Activated CD8-positive, alpha-beta T cell treated with anti-CD3 and anti-CD28 coated beads, Interleukin-2, amount 10 ng/mL, durations not matched to agents 7 days and 5 days (primary cell): ENCODE data around the gene ERGIC1. TPM values are rescaled to one million over a fixed set of nuclear protein-coding genes. Genes with fewer than 3 reads are reported as not detected.

Experiments used
- ATAC-seq: fragments of 150-1000 bp; cut with Tn5 transposase; one replicate; pipeline ENCODE4 v1.10.0; 2021; ENCODE audit warnings: moderate library complexity
- CTCF ChIA-PET: fragments of 350-600 bp; sonication (Branson Sonifier 250); formaldehyde crosslinking; loops from one replicate; lab custom pipeline; 2021; ENCODE audit warnings: antibody characterized with exemption; lab: Charles Lee
- POLR2A ChIA-PET: fragments of 350-600 bp; sonication (Branson Sonifier 250); formaldehyde crosslinking; loops from one replicate; lab custom pipeline; 2021; ENCODE audit warnings: antibody characterized with exemption; lab: Charles Lee
- DNase-seq: peaks from one replicate; pipeline ENCODE4 v3.0.0-alpha.2; 2020
- H3K27ac Mint-ChIP-seq: one replicate; pipeline ENCODE4 v1.8.0; 2021; ENCODE audit warnings: mild to moderate bottlenecking, mixed read lengths
- H3K27me3 Mint-ChIP-seq: one replicate; pipeline ENCODE4 v1.8.0; 2021; ENCODE audit warnings: low read depth, mixed read lengths
- H3K36me3 Mint-ChIP-seq: one replicate; pipeline ENCODE4 v1.8.0; 2021; ENCODE audit warnings: low read depth, mixed read lengths
- H3K4me1 Mint-ChIP-seq: one replicate; pipeline ENCODE4 v1.8.0; 2021; ENCODE audit warnings: low read depth, mixed read lengths
- H3K4me3 Mint-ChIP-seq: one replicate; pipeline ENCODE4 v1.8.0; 2021; ENCODE audit warnings: mild to moderate bottlenecking, mixed read lengths
- H3K9me3 Mint-ChIP-seq: one replicate; pipeline ENCODE4 v1.8.0; 2022; ENCODE audit warnings: mixed read lengths; ENCODE audit not compliant: insufficient read depth
- total RNA-seq, 2 experiments: library from RNA; stranded (reverse); gene quantifications; one replicate each; pipeline ENCODE4 v1.2.3, GENCODE V29; 2021

Gene ERGIC1
- total RNA-seq, 2 experiments from 2014 or later = 50.4 to 52.7 TPM

DNA sequence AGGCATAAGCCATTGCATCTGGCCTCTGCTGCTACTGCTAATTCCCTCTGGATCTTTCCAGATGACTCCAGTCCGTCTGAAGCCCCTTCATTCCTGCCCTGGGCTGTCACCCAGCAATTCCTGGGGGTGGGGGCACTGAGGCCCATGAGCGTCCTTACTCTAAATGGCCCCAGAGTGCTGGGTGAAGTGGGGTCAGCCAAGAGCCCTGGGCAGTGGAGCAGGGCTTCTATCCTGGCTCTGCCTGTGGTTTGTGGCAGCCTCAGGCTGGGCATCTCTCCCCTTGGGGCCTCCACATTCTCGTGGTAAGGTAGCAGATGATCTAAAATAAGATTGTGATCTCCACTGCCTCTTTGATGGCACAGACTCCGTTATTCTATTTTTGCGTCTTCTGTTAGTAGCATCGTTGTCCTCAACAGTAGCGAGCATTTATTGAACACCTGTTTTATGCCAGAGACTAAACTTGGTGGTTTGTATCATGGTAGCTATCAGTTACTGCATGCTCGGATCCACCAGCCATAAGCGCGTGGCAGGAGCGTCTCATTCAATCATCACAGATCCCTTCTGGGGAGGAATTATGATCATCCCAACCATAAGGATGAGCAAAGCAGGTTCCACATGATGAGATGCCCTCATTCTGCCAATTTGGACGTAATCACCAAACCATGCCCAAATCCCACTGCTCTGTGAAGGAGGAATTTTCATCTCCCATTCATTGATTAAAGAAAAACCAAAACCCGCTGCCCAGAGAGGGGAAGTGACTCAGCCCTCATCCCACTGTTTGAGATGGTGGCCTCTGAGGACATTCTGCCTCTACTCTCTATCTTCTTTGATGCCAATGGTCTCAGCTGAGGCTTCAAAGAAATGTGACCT, 41.1 kb upstream of the ERGIC1 start:
- Mint-ChIP-seq H3K27ac (no peak overlapping the region), H3K9me3 (no peaks in the 10 kb centered on the region), H3K27me3 (no peaks in the 10 kb centered on the region), H3K4me1 (peaks cover 22% of the 10 kb centered on the region), H3K4me3 (no peak overlapping the region), H3K36me3 (no peaks in the 10 kb centered on the region)
- no peak for ATAC-seq
- POLR2A ChIA-PET = interaction anchor here (0.5 to 1.6 kb wide), 4 partner anchors 16 to 61 kb away, joined by 3 to 6 read pairs (median 4); partner anchors contain the start of gene DUSP1
- CTCF ChIA-PET = interaction anchor here (1.3 to 2.5 kb wide), 3 partner anchors 21 to 78 kb away, joined by 3 to 7 read pairs (median 6); partner anchors contain the start of gene DUSP1
- DNase-seq = no peak

GRCh38 chr5:172793577-172794488, 40.2 kb upstream of the ERGIC1 start:
- no peaks in the 10 kb centered on the region for H3K27me3 Mint-ChIP-seq
- H3K36me3 Mint-ChIP-seq = no peaks in the 10 kb centered on the region
- peaks cover 19% of the 10 kb centered on the region for H3K4me1 Mint-ChIP-seq
- ChIA-PET POLR2A (interaction anchor here (0.5 to 1.6 kb wide), 4 partner anchors 14 to 60 kb away, joined by 3 to 6 read pairs (median 4); partner anchors contain the start of gene DUSP1), CTCF (interaction anchor here (1.3 to 2.5 kb wide), 3 partner anchors 22 to 79 kb away, joined by 3 to 7 read pairs (median 6); partner anchors contain the start of gene DUSP1)
- no peak overlapping the region for H3K27ac Mint-ChIP-seq
- H3K4me3 Mint-ChIP-seq = no peak overlapping the region
- H3K9me3 Mint-ChIP-seq = no peaks in the 10 kb centered on the region
- no peak for ATAC-seq
- DNase-seq = no peak

- H3K4me3 Mint-ChIP-seq = no peak overlapping the region
- ATAC-seq (no peak), DNase-seq (no peak)
- no peak overlapping the region for H3K27ac Mint-ChIP-seq
- POLR2A ChIA-PET = no interaction called here
- no peaks in the 10 kb centered on the region for H3K36me3 Mint-ChIP-seq
- H3K4me1 Mint-ChIP-seq = peaks cover 16% of the 10 kb centered on the region
- CTCF ChIA-PET = interaction anchor here (0.6 to 2.5 kb wide), 3 partner anchors 10 to 138 kb away, joined by 3 to 7 read pairs (median 5); no protein-coding TSS in a partner anchor
- no peaks in the 10 kb centered on the region for H3K27me3 Mint-ChIP-seq
- no peaks in the 10 kb centered on the region for H3K9me3 Mint-ChIP-seq
Observed at GRCh38 chr5:172795318-172795977, 38.6 kb upstream of the ERGIC1 start.

DNA sequence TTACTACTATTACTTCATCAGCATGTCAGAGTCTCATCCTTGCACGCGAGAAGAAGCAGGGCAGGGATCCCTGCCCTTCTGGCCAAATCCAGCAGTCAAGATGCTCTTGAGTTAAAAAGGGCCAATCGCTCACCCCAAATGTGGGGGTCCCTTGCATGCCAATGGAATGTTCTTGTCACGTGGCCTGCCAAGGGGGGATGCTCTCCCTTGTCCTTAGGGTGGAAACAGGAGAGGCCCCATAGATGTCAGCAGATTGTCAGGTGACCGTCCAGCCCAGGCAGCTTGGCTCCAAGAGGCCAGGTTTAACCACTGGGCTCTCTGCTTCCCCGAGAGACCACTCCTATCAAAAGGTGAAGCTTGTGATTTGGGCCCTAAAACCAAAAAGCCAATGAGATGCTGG, 37.7 kb upstream of the ERGIC1 start:
- ChIA-PET POLR2A (no interaction called here), CTCF (interaction anchor here (0.6 kb wide), 1 partner anchor 10 kb away, joined by 3 read pairs; no protein-coding TSS in a partner anchor)
- Mint-ChIP-seq H3K9me3 (no peaks in the 10 kb centered on the region), H3K27me3 (no peaks in the 10 kb centered on the region), H3K36me3 (no peaks in the 10 kb centered on the region), H3K4me3 (no peak overlapping the region), H3K27ac (no peak overlapping the region), H3K4me1 (peaks cover 16% of the 10 kb centered on the region)
- no peak for ATAC-seq
- DNase-seq = no peak

DNA sequence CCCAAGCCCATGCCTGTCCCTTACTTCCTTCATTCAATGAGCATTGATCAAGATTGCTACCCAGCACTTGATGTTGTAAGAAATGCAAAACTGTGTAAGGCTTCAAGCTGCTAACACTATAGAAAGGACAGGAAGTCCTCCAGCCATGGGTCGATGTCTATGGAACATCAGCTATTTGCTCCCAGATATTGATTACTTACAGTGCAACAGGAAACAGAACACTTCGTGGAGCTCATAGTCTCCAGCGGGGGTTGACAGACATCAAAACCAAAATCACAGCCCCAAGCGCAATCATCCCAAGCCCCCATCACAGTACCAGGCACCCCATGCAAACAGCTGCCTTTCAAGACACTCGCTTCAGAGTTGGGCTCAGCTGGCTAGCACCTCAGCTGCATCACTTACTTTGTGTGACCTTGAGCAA, 36.3 kb upstream of the ERGIC1 start:
- no peak for ATAC-seq
- Mint-ChIP-seq H3K9me3 (no peaks in the 10 kb centered on the region), H3K27ac (no peak overlapping the region), H3K4me1 (peaks cover 16% of the 10 kb centered on the region), H3K4me3 (no peak overlapping the region), H3K36me3 (no peaks in the 10 kb centered on the region), H3K27me3 (no peaks in the 10 kb centered on the region)
- DNase-seq = no peak
- CTCF ChIA-PET = interaction anchor here (1.0 to 1.6 kb wide), 8 partner anchors 10 to 1120 kb away, joined by 3 to 8 read pairs (median 5); no protein-coding TSS in a partner anchor
- POLR2A ChIA-PET = interaction anchor here (0.5 to 2.1 kb wide), 2 partner anchors 12 to 26 kb away, joined by 3 to 9 read pairs; partner anchors contain the start of gene DUSP1

DNA sequence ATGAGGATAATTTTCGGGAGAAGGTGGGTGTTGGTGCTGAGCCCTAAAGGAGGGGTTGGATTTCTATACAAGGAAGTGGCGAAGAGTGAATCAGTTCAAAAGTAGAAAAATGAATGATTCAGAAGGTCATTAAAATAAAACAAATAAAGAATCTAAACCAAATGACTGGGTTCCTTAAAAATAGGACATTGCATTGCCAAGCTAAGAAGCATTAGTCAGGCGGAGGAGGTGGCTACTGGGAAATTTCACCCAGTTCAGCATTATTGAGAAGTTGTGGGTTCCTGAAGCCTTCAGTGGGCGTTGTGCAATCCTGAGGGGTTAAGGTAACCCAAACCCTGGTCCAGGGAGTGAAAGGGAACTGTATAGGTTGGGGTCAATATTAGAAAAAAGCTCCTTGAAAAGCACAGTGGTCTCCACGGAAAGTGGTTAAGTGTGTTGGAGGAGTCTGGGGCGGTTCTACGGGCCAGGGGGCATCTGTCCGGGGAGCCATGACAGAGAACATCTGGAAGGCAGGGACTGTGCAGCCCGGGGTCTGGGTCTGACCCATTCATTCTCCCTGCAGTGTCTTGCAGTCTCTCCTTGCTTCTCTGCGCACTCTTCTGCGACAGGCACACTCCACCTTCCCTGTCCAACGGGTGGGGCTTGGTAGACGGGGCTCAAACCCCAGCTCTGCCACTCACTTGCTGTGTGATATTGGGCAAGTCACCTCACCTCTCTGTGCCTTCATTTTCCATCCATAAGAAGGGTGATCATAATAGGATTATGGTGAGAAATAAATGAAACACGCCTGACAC, 35.4 kb upstream of the ERGIC1 start:
- H3K36me3 Mint-ChIP-seq = no peaks in the 10 kb centered on the region

GRCh38 chr5:172799416-172799815, 34.6 kb upstream of the ERGIC1 start:
- ATAC-seq (no peak), DNase-seq (no peak)
- no peaks in the 10 kb centered on the region for H3K36me3 Mint-ChIP-seq
- POLR2A ChIA-PET = no interaction called here
- CTCF ChIA-PET = no interaction called here
- H3K27ac Mint-ChIP-seq = no peak overlapping the region
- H3K9me3 Mint-ChIP-seq = no peaks in the 10 kb centered on the region
- no peak overlapping the region for H3K4me3 Mint-ChIP-seq
- no peaks in the 10 kb centered on the region for H3K27me3 Mint-ChIP-seq
- peaks cover 9% of the 10 kb centered on the region for H3K4me1 Mint-ChIP-seq

More for the DNA sequence above, 35.4 kb upstream of the ERGIC1 start:
- Mint-ChIP-seq H3K27ac (no peak overlapping the region), H3K4me3 (no peak overlapping the region), H3K9me3 (no peaks in the 10 kb centered on the region), H3K27me3 (no peaks in the 10 kb centered on the region), H3K4me1 (peaks cover 9% of the 10 kb centered on the region)
- DNase-seq = no peak
- ATAC-seq = no peak
- POLR2A ChIA-PET = interaction anchor here (0.5 to 2.1 kb wide), 2 partner anchors 11 to 27 kb away, joined by 3 to 9 read pairs; partner anchors contain the start of gene DUSP1
- CTCF ChIA-PET = interaction anchor here (0.9 to 1.6 kb wide), 6 partner anchors 10 to 1119 kb away, joined by 3 to 6 read pairs (median 5); no protein-coding TSS in a partner anchor

DNA sequence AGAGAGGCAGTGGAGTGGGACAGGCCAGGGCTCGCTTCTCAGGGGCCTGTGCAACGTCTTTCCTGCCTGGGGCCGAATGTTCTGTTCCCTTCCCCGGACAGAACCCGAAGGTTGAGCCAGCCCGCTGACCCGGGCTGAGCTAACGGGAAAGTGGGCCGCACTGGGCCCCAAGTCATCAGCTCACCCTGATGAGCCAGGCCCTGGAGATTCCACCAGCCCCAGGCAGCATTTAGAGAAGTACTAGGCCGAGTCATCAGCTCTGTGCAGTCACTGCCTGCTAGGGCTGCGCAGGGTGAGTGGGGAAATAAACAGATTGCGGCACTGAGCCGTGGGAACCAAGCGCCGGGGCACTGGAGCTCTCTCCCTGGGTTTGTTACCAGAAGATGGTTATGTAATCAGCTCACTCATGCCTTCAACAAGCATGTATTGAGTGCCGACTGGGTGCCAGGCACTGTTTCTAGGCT, 33.9 kb upstream of the ERGIC1 start:
- Mint-ChIP-seq H3K4me1 (peaks cover 9% of the 10 kb centered on the region), H3K36me3 (no peaks in the 10 kb centered on the region), H3K9me3 (no peaks in the 10 kb centered on the region), H3K4me3 (no peak overlapping the region), H3K27ac (no peak overlapping the region), H3K27me3 (no peaks in the 10 kb centered on the region)
- ATAC-seq (no peak), DNase-seq (no peak)
- CTCF ChIA-PET = no interaction called here
- POLR2A ChIA-PET = interaction anchor here (1.0 kb wide), 1 partner anchor 9 kb away, joined by 3 read pairs; no protein-coding TSS in a partner anchor

DNA sequence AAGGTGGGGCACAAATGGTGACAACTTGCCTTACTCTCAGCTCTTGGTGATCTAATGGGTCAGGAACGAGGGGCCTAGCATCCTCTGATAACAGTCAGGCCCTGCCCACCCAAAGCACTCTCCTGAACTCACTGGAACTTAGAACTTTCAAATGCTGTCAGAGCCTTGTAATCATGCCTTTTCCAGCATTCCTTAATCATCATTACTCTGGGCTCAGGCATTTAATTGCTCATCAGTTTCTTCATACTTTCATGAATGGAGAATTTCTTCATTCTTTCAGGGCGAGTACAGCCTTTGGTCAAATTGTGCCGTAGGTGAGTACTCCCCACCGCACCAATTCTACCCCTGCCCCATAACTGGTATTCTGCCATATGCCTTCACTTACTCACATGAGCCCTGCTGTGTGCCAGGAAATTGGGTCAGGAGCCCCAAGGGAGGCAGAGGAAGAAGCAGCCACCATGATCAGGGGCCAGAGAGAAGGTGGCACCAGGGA, 32.8 kb upstream of the ERGIC1 start:
- H3K9me3 Mint-ChIP-seq = no peaks in the 10 kb centered on the region
- no peak for ATAC-seq
- no peaks in the 10 kb centered on the region for H3K36me3 Mint-ChIP-seq
- DNase-seq = no peak
- H3K27me3 Mint-ChIP-seq = no peaks in the 10 kb centered on the region
- H3K4me1 Mint-ChIP-seq = peaks cover 9% of the 10 kb centered on the region
- POLR2A ChIA-PET = interaction anchor here (0.6 kb wide), 2 partner anchors 32 to 896 kb away, joined by 3 read pairs; no protein-coding TSS in a partner anchor
- CTCF ChIA-PET = no interaction called here
- H3K27ac Mint-ChIP-seq = no peak overlapping the region
- H3K4me3 Mint-ChIP-seq = no peak overlapping the region

GRCh38 chr5:172802112-172802511, 31.9 kb upstream of the ERGIC1 start:
- POLR2A ChIA-PET = no interaction called here
- peaks cover 15% of the 10 kb centered on the region for H3K4me1 Mint-ChIP-seq
- CTCF ChIA-PET = no interaction called here
- no peaks in the 10 kb centered on the region for H3K36me3 Mint-ChIP-seq
- H3K27me3 Mint-ChIP-seq = no peaks in the 10 kb centered on the region
- no peak overlapping the region for H3K27ac Mint-ChIP-seq
- H3K9me3 Mint-ChIP-seq = no peaks in the 10 kb centered on the region
- H3K4me3 Mint-ChIP-seq = no peak overlapping the region
- no peak for ATAC-seq
- DNase-seq = no peak
